ENCODE data around the gene EIF2B5.

GRCh38 chr3:184176377-184177330, 41.5 kb downstream of the EIF2B5 start:
- TF ChIP-seq REST (IDR thresholded peaks at IDR 0.05; ENCODE audit: low read depth) (no peak), USF1 (IDR thresholded peaks at IDR 0.05) (no peak), CREB1 (IDR thresholded peaks at IDR 0.05; ENCODE audit: low read depth) (no peak), CEBPB (IDR thresholded peaks at IDR 0.05) (no peak), EP300 (IDR thresholded peaks at IDR 0.05; ENCODE audit: borderline replicate concordance) (no peak), TCF12 (IDR thresholded peaks at IDR 0.05; ENCODE audit: low read depth) (0 out of 2 replicates have a peak, but pooled peaks have one; percentile 23), MAX (IDR thresholded peaks at IDR 0.05) (no peak; the same call in 1 of the 2 replicates)

Data from Ishikawa (cell line).